ENCODE measurements around the gene VTN.

VTN gene

GRCh38 chr17:28368306-28368831 lies 1.7 kb downstream of the VTN start:
- no peak for DNase-seq (ENCODE audit: low read depth)

GRCh38 chr17:28367641-28368305 lies 2.3 kb downstream of the VTN start:
- DNase-seq (ENCODE audit: low read depth): no peak

GRCh38 chr17:28366605-28367004 lies 3.5 kb downstream of the VTN start:
- no peak for DNase-seq (ENCODE audit: low read depth)

GRCh38 chr17:28365487-28365886 lies 4.6 kb downstream of the VTN start:
- DNase-seq (ENCODE audit: low read depth): no peak

- DNase-seq (ENCODE audit: low read depth): no peak
These were observed 5.3 kb downstream of the VTN start, which contains the start of gene SEBOX for GRCh38 chr17:28364665-28365363. Gene SEBOX, minus strand, starts transcription at chr17:28365199. Its CDS starts 48 bp downstream, at chr17:28365151.

- DNase-seq (ENCODE audit: low read depth): no peak
These were observed 6.1 kb downstream of the VTN start for GRCh38 chr17:28363776-28364650.

- DNase-seq (ENCODE audit: low read depth): no peak
These were observed 6.9 kb downstream of the VTN start for GRCh38 chr17:28363186-28363585.

- no peak for DNase-seq (ENCODE audit: low read depth)
These were observed 12.3 kb downstream of the VTN start for GRCh38 chr17:28357901-28358197.

GRCh38 chr17:28357061-28357900 lies 12.8 kb downstream of the VTN start, which contains the start of gene POLDIP2:
Gene POLDIP2, minus strand, starts transcription at chr17:28357527. Its CDS starts 79 bp downstream, at chr17:28357448.
- DNase-seq (ENCODE audit: low read depth): peak; percentile 97

GRCh38 chr17:28350271-28350670 lies 19.8 kb downstream of the VTN start:
- no peak for DNase-seq (ENCODE audit: low read depth)

- no peak for DNase-seq (ENCODE audit: low read depth)
These were observed 21.1 kb downstream of the VTN start for GRCh38 chr17:28348979-28349378.

GRCh38 chr17:28347261-28347891 lies 22.7 kb downstream of the VTN start:
- no peak for DNase-seq (ENCODE audit: low read depth)

- no peak for DNase-seq (ENCODE audit: low read depth)
These were observed 23.3 kb downstream of the VTN start for GRCh38 chr17:28346746-28347246.

GRCh38 chr17:28346199-28346580 lies 23.9 kb downstream of the VTN start:
- no peak for DNase-seq (ENCODE audit: low read depth)

GRCh38 chr17:28345419-28346198 lies 24.5 kb downstream of the VTN start:
- DNase-seq (ENCODE audit: low read depth): no peak

- DNase-seq (ENCODE audit: low read depth): no peak
These were observed 25.6 kb downstream of the VTN start for GRCh38 chr17:28344435-28344901.

GRCh38 chr17:28344011-28344410 lies 26.1 kb downstream of the VTN start:
- no peak for DNase-seq (ENCODE audit: low read depth)

GRCh38 chr17:28343491-28343932 lies 26.6 kb downstream of the VTN start:
- DNase-seq (ENCODE audit: low read depth): no peak

GRCh38 chr17:28342313-28342712 lies 27.8 kb downstream of the VTN start:
- no peak for DNase-seq (ENCODE audit: low read depth)

- DNase-seq (ENCODE audit: low read depth): no peak
These were observed 28.6 kb downstream of the VTN start for GRCh38 chr17:28341516-28341915.

Data from activated T-helper 1 cell treated with Interleukin-2 at 50 U/mL for 16 hours (primary cell).